GM12878 (cell line): Measurements from ENCODE around the gene CAV1. TPM values are rescaled to one million over a fixed set of nuclear protein-coding genes. Genes with fewer than 3 reads are reported as not detected.

Experiments used
- ATAC-seq: fragments of 200-7000 bp; cut with Tn5 transposase; 3 replicates; pipeline ENCODE4 v1.9.1; 2020; ENCODE audit warnings: mild to moderate bottlenecking, moderate library complexity
- BruUV-seq: library from RNA; stranded (reverse); fragments of 400-500 nt; replicated peaks from 2 replicates; lab custom pipeline; 2021; lab: Mats Ljungman, UMichigan
- CTCF ChIA-PET: fragments of 300-600 bp; sonication (Branson Sonifier 250); formaldehyde crosslinking; extraction: SDS; loops from one replicate; lab custom pipeline; 2021; ENCODE audit warnings: inconsistent platforms; lab: Yijun Ruan, JAX
- POLR2A ChIA-PET: fragments of 350-600 bp; formaldehyde crosslinking; extraction: SDS; loops from one replicate; lab custom pipeline; 2021; ENCODE audit warnings: inconsistent platforms; lab: Charles Lee
- RAD21 ChIA-PET: fragments of 300-600 bp; sonication (Branson Sonifier 250); formaldehyde crosslinking; loops from one replicate; lab custom pipeline; 2023; ENCODE audit warnings: antibody characterized with exemption; ENCODE audit not compliant: unreplicated experiment; lab: Charles Lee
- SMC1A ChIA-PET: fragments of 300-600 bp; sonication (Branson Sonifier 250); formaldehyde crosslinking; loops from one replicate; lab custom pipeline; 2023; ENCODE audit not compliant: unreplicated experiment, uncharacterized antibody; lab: Charles Lee
- DNase-seq: peaks from one replicate; pipeline ENCODE4 v3.0.0-alpha.2; 2011; ENCODE audit warnings: low read depth, low spot score
- FAIRE-seq: peaks from 3 replicates; lab custom pipeline; 2011; peaks lifted over from hg19 to GRCh38; lab: Jason Lieb, UNC
- H2AFZ ChIP-seq: 2 replicates; pipeline ENCODE4 v1.6.0; 2011; ENCODE audit warnings: low read depth, low read length, control low read depth; ENCODE audit not compliant: control insufficient read depth
- H3K27ac ChIP-seq: 2 replicates; pipeline ENCODE4 v1.5.1; 2011; ENCODE audit warnings: control low read depth; ENCODE audit not compliant: control insufficient read depth, insufficient read depth
- H3K27me3 ChIP-seq, 2 experiments: replicated peaks in 1 of 2; 2 replicates each; pipeline versions ENCODE4 v1.6.0 to v1.6.1; 2011; ENCODE audit warnings: low read length in 1 of 2; ENCODE audit not compliant: control insufficient read depth in 2 of 2, insufficient read depth in 2 of 2
- H3K36me3 ChIP-seq, 2 experiments: 2 replicates each; pipeline ENCODE4 v1.5.1; 2011; ENCODE audit warnings: low read length in 1 of 2; ENCODE audit not compliant: control insufficient read depth in 2 of 2, insufficient read depth in 2 of 2
- H3K4me1 ChIP-seq: 2 replicates; pipeline ENCODE4 v1.6.1; 2011; ENCODE audit warnings: mild to moderate bottlenecking, low read length, moderate library complexity, mixed read lengths; ENCODE audit not compliant: control insufficient read depth, insufficient read depth
- H3K4me2 ChIP-seq: 2 replicates; pipeline ENCODE4 v1.6.0; 2011; ENCODE audit warnings: control low read depth; ENCODE audit not compliant: control insufficient read depth, insufficient read depth
- H3K4me3 ChIP-seq: fragments of 200-600 bp; sonication (generic); 2 replicates; pipeline ENCODE4 v1.5.1; 2016
- H3K79me2 ChIP-seq: 2 replicates; pipeline ENCODE4 v1.6.0; 2011; ENCODE audit warnings: low read length; ENCODE audit not compliant: control insufficient read depth, insufficient read depth
- H3K9ac ChIP-seq: 2 replicates; pipeline ENCODE4 v1.8.0; 2011; ENCODE audit warnings: low read length, control low read depth, mixed read lengths; ENCODE audit not compliant: control insufficient read depth, insufficient read depth
- H3K9me3 ChIP-seq: replicated peaks from 3 replicates; pipeline ENCODE4 v1.5.1; 2011; ENCODE audit warnings: mild to moderate bottlenecking, low read length; ENCODE audit not compliant: control insufficient read depth, insufficient read depth
- H4K20me1 ChIP-seq: 2 replicates; pipeline ENCODE4 v1.6.0; 2011; ENCODE audit not compliant: control insufficient read depth, insufficient read depth
- ETV6 ChIP-seq, 2 experiments: fragments of 450-650 bp in 1 of 2; IDR thresholded peaks in 1 of 2; conservative IDR thresholded peaks in 1 of 2; 2 replicates each; pipeline ENCODE4 v1.6.1; 2014; ENCODE audit warnings: antibody characterized with exemption in 1 of 2, borderline replicate concordance in 1 of 2, low read depth in 1 of 2, mild to moderate bottlenecking in 1 of 2, moderate library complexity in 1 of 2
- FOXM1 ChIP-seq: IDR thresholded peaks from 2 replicates; pipeline ENCODE4 v1.6.1; 2012; ENCODE audit warnings: low read depth, mild to moderate bottlenecking, inconsistent platforms, low read length, moderate library complexity
- HCFC1 ChIP-seq: fragments of 150-350 bp; IDR thresholded peaks from 2 replicates; pipeline ENCODE4 v1.6.1; 2014; ENCODE audit warnings: low read length
- MYC ChIP-seq: IDR thresholded peaks from 2 replicates; pipeline ENCODE4 v1.6.1; 2011; ENCODE audit warnings: mild to moderate bottlenecking, low read length, moderate library complexity, inconsistent platforms; ENCODE audit not compliant: insufficient read depth, insufficient replicate concordance, insufficient read length, severe bottlenecking
- NFXL1 ChIP-seq: fragments of 450-650 bp; IDR thresholded peaks from 2 replicates; pipeline ENCODE4 v1.6.1; 2017; ENCODE audit warnings: antibody characterized with exemption, mild to moderate bottlenecking, borderline replicate concordance
- NKRF ChIP-seq: fragments of 450-650 bp; conservative IDR thresholded peaks from 2 replicates; pipeline ENCODE4 v1.6.1; 2017; ENCODE audit warnings: mild to moderate bottlenecking, moderate library complexity
- PBX3 ChIP-seq: IDR thresholded peaks from 2 replicates; pipeline ENCODE4 v1.6.1; 2011; ENCODE audit warnings: mild to moderate bottlenecking, low read depth, low read length, moderate library complexity; ENCODE audit not compliant: insufficient replicate concordance
- RBBP5 ChIP-seq: fragments of 200-600 bp; sonication (generic); conservative IDR thresholded peaks from 2 replicates; pipeline ENCODE4 v1.6.1; 2016
- SMAD5 ChIP-seq: IDR thresholded peaks from 2 replicates; pipeline ENCODE4 v1.6.1; 2016; ENCODE audit warnings: antibody characterized with exemption, low read depth
- SUPT20H ChIP-seq: IDR thresholded peaks from 2 replicates; pipeline ENCODE4 v1.6.1; 2011; ENCODE audit warnings: low read depth, mild to moderate bottlenecking, low read length, moderate library complexity, borderline replicate concordance; ENCODE audit not compliant: control insufficient read depth
- TAF1 ChIP-seq: IDR thresholded peaks from 2 replicates; pipeline ENCODE4 v1.6.1; 2011; ENCODE audit warnings: mild to moderate bottlenecking, low read depth, low read length, borderline replicate concordance
- TBL1XR1 ChIP-seq: IDR thresholded peaks from 2 replicates; pipeline ENCODE4 v1.6.1; 2012; ENCODE audit warnings: low read depth, low read length, improper control_type of control experiment
- ZBTB33 ChIP-seq: fragments of 450-650 bp; IDR thresholded peaks from 2 replicates; pipeline ENCODE4 v1.6.1; 2017; ENCODE audit warnings: mild to moderate bottlenecking
- ZBTB40 ChIP-seq: fragments of 450-650 bp; IDR thresholded peaks from 2 replicates; pipeline ENCODE4 v1.6.1; 2016; ENCODE audit warnings: mild to moderate bottlenecking, moderate library complexity, borderline replicate concordance
- ZSCAN29 ChIP-seq: fragments of 450-650 bp; IDR thresholded peaks from 2 replicates; pipeline ENCODE4 v1.6.1; 2017; ENCODE audit warnings: mild to moderate bottlenecking, moderate library complexity
- WGBS: methylation state at CpG from one replicate; pipeline ENCODE4 v1.1.6; 2016; ENCODE audit warnings: low lambda C conversion rate; ENCODE audit not compliant: insufficient replicate concordance, insufficient coverage; ENCODE audit errors: missing lambda C conversion rate; 5-methylcytosine and 5-hydroxymethylcytosine counted together
- in situ Hi-C: fragments of 300-500 bp; cut with MboI; formaldehyde crosslinking; loops from 9 replicates; pipeline ENCODE4 v1.14.3; 2018; ENCODE audit warnings: mixed read lengths
- intact Hi-C: fragments of 100-400 bp; cut with micrococcal nuclease; formaldehyde crosslinking; loops from one replicate; pipeline ENCODE4 v1.14.2; 2022; ENCODE audit not compliant: unreplicated experiment
- polyA plus RNA-seq, 11 experiments: library from polyadenylated mRNA; depleted of rRNA in 4 of 11; unstranded in 6 of 11; stranded (reverse) in 5 of 11; fragments of >200 nt; fragmentation: Nextera tagmentation in 4 of 11; fragmentation: Illumina TruSeq in 1 of 11; extraction: Ambion mirVana in 4 of 11; extraction: Trizol in 1 of 11; gene quantifications; 1 replicate in 1 of 11; 2 replicates in 10 of 11; pipeline versions ENCODE4 v1.2.1 to v1.2.3, GENCODE V29; 2011 to 2016; ENCODE audit warnings: inconsistent platforms in 2 of 11, missing spikeins in 2 of 11, low read depth in 1 of 11
- total RNA-seq, 4 experiments: library from RNA; depleted of rRNA in 3 of 4; stranded (reverse); fragments of >200 nt in 3 of 4; fragmentation: Illumina TruSeq in 1 of 4; extraction: Trizol in 1 of 4; gene quantifications; 2 replicates each; pipeline versions ENCODE4 v1.2.1 to v1.2.3, GENCODE V29; 2013 to 2021

CAV1 gene
- total and polyA plus RNA-seq, 10 of the 15 experiments (the other 5 are each of a cell fraction or from before 2014, with no cell fraction given): 0.45 to 26.5 (median 2.0) TPM

- DNase-seq (no peak), ATAC-seq (no peak), FAIRE-seq (no peak)
- H4K20me1 ChIP-seq: no peaks in the 10 kb centered on the region
- H3K4me2 ChIP-seq: no peak overlapping the region
- peaks cover 0 to 2% of the 10 kb centered on the region in 2 experiments; a peak in 1 of 4 replicates for H3K27me3 ChIP-seq
- H3K4me1 ChIP-seq: peaks cover 12% of the 10 kb centered on the region
- H3K9me3 ChIP-seq: no peaks in the 10 kb centered on the region
- ChIA-PET POLR2A (interaction anchor here (0.7 kb wide), 1 partner anchor 183 kb away, joined by 4 read pairs; no protein-coding TSS in a partner anchor), SMC1A (no interaction called here), RAD21 (no interaction called here), CTCF (no interaction called here)
- WGBS: 73% methylated on average over 5 of the region's 6 CpGs
- in situ Hi-C loops: no loop called here
- BruUV-seq: no TSS peak
- no peak overlapping the region for H3K9ac ChIP-seq
- H3K36me3 ChIP-seq: no peaks in the 10 kb centered on the region
- H3K27ac ChIP-seq: no peak overlapping the region
- H3K4me3 ChIP-seq: no peak overlapping the region
- intact Hi-C loops: no loop called here
- no peaks in the 10 kb centered on the region for H3K79me2 ChIP-seq
- no peak overlapping the region for H2AFZ ChIP-seq
- TF ChIP-seq FOXM1 (no peak), ZBTB40 (no peak), ETV6 (conservative IDR thresholded peaks at IDR 0.05 in 1 of 2, IDR thresholded peaks at IDR 0.05 in 1 of 2; ENCODE audit: borderline replicate concordance in 1 of 2, low read depth in 1 of 2) (no peak), ZBTB33 (no peak), SMAD5 (no peak), TBL1XR1 (no peak), HCFC1 (no peak), MYC (no peak), SUPT20H (no peak), NFXL1 (no peak), PBX3 (no peak), NKRF (no peak), TAF1 (no peak), RBBP5 (no peak), ZSCAN29 (no peak)
These were observed 28.2 kb upstream of the CAV1 start for GRCh38 chr7:116496653-116497052.
